ENCODE measurements around the gene GLS2.

- TF ChIP-seq CTCF (IDR thresholded peaks at IDR 0.05; ENCODE audit: low read length) = no peak
- TF ChIP-seq EZH2 (IDR thresholded peaks at IDR 0.05; ENCODE audit: borderline replicate concordance, low read length) = no peak
Observed at GRCh38 chr12:56448860-56449621, 38.9 kb downstream of the GLS2 start, which contains the start of gene TIMELESS.
